HG03342 (cell line): ENCODE measurements around the gene NANOS2.

Experiments used
- ATAC-seq: cut with Tn5 transposase; IDR thresholded peaks from one replicate; pipeline ENCODE4 v1.9.1; 2021; ENCODE audit warnings: mild to moderate bottlenecking, moderate library complexity; ENCODE audit not compliant: unreplicated experiment

The NANOS2 gene

GRCh38 chr19:45913874-45914830 is at the start of gene NANOS2:
NANOS2 (minus strand) TSS chr19:45914778; CDS start chr19:45914693, 85 bp downstream.
- no peak for ATAC-seq

DNA sequence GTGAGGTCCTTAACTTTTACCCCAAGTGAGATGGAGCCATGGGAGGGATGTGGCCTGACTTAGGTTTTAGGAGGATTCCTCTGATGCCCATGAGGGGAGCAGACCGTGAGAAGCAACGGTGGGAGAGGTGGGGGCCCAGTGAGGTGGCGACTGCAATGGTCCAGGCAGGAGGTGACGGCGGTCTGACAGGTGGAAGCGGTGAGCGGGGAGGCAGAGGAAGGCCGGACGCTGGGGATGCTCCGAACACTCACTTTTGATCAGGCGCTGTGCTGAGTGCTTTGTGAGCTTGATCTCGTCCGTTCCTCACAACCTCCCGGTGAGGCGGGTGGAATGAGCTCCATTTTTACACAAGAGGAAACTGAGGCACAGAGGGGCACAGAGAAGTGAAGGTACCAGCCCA is 47.4 kb upstream of the NANOS2 start:
- no peak for ATAC-seq

GRCh38 chr19:45960595-45961235 is 46.1 kb upstream of the NANOS2 start:
- ATAC-seq, result no peak

- ATAC-seq, result no peak
These were observed 45.0 kb upstream of the NANOS2 start for GRCh38 chr19:45959517-45960025.

GRCh38 chr19:45958769-45959516 is 44.4 kb upstream of the NANOS2 start:
- no peak for ATAC-seq

DNA sequence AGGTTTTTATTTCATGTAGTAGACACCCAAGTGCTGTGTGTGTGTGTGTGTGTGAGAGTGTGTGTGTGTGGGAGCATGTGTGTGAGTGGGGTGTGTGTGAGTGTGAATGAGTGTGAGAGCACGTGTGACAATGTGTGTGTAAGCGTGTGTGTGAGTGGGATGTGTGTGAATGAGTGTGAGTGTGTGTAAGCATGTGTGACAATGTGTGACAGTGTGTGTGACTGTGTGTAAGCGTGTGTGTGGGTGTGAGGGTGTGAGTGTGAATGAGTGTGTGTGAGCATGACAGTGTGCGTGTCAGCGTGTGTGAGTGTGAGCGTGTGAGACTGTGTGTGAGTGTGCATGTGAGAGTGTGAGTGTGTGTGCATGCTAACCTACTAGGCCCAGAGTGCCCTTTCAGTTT is 43.7 kb upstream of the NANOS2 start:
- ATAC-seq, result no peak

GRCh38 chr19:45955905-45956608 is 41.5 kb upstream of the NANOS2 start:
- ATAC-seq, result no peak

DNA sequence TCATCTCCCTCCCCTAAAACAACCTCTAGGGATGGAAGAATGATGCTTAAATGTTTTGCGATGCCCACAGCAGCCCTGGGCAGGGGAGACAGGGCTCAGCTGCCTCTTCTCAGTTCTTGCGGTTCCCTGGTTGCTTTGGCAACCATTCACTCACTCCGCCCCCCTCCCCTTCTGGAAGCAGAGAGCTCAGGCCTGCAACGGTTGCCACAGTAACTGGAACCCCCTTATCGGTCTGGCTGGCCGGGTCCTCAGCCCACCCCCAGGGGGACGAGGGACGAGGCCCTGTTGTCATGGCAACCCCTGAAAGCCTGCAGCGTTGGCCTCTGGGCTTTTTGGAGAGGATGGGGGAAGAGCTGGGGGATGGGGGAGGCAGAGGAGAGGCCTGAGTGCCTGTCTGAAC is 39.6 kb upstream of the NANOS2 start:
- ATAC-seq, result no peak

DNA sequence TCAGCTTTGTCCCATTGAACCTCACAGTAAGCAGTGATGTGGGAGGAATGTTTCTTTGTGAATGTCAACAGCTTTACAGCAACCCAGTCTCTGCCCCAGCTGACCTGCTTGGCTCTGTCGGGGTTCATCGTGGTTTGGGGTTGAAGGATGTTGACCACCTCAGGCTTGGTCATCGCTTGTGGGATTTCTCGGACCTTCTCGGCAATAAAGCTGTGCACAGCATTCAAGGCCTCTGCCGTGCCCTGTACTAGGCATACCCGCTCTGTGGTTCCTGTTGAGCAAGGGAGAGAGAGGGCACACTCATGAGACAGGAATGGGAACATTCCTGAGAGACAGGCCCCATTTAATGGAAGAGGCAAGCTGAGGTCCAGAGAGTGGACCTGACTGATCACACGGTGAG is 39.1 kb upstream of the NANOS2 start:
- no peak for ATAC-seq

DNA sequence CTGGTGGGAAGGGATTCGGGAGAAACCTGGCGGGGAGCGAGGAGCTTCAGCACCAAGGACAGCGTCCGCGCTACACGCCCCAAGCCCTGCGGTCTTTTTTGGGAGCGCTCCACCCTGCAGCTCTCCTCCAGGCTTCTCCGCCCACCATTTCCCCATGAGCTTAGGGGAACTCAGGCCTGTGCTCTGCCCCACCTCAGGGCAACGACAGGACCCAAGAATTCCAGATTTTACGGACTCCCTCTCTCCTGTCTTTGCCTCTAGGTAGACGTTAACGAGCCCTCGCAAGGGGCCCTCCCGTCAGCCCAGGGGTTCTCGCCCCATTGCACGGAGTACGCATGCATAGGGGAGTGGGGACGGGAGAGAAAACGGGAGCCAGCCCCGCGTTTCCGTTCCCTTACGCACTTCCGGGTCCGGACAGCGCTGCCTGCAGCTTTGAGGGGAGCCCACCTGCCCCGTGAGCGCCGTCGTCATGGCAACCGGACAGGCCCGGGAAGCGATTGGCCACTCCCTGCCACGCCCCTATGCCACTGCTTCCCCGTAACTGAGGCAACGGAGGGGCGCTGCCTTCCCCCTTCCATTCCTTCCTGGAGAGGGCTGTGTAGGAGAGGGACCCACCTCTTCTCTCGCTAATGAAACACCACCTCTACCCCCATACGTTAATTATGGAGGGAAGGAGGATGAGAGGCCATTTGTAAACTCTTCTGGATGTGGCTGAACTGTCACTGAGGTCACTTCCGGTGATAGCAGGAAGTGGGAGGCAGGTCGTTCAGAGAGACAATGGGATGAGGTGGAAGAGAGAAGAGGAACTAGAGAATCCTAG is 38.3 kb upstream of the NANOS2 start:
- ATAC-seq, result no peak

GRCh38 chr19:45952341-45952685 is 37.7 kb upstream of the NANOS2 start:
- no peak for ATAC-seq

DNA sequence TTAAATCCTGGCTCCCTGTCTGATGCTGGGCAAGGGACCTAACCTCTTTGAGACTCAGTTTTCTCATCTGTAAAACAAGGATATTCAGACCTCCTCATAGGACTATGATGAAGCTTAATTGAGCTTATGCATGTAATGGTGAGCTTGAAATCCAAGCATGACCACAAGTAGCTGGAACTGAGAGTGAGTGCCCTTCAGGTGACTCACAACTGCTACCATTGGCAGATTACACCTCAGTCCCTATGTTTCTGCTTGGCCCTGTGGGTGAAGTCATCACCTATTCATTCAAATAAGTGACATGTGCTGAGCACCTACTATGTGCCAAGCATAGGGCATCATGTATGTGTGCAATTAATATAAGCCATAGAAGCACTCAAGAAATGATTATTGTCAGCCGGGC is 33.3 kb upstream of the NANOS2 start:
- no peak for ATAC-seq

- no peak for ATAC-seq
These were observed 25.9 kb upstream of the NANOS2 start for GRCh38 chr19:45940515-45940805.

DNA sequence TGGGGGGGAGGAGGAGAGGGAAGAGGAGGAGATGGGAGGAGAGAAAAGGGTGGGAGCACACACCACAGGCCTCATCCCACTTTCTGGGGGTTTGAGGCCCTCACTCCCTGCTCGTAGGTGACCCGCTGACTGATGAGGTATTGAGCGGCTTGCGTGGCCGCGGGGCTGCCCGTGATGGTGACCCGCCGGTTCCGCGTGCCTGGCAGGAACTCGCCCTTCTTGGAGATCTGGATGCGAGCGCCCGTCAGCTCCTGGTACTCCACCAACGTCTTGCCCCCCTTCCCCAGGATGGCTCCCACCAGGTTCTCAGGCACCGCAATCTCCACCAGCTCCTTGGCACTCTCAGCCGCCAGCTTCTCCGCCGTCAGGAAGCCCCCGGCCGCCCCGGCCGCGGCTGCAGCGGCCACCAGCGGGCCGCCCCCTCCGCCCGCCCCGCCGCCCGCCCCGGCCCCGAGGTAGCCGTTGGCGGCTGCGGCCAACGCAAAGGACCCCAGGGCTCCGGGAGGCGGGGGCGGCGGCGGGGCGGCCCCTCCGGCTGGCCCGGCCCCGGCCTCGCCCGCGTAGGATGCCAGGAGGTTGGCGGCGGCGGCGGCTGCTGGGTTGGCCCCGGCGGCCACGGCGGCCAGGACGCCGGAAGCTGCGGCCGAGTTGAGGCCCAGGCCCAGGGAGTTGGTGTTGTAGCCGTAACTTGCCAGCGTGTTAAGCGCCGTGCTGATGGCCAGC is 25.4 kb upstream of the NANOS2 start:
- ATAC-seq, result no peak

DNA sequence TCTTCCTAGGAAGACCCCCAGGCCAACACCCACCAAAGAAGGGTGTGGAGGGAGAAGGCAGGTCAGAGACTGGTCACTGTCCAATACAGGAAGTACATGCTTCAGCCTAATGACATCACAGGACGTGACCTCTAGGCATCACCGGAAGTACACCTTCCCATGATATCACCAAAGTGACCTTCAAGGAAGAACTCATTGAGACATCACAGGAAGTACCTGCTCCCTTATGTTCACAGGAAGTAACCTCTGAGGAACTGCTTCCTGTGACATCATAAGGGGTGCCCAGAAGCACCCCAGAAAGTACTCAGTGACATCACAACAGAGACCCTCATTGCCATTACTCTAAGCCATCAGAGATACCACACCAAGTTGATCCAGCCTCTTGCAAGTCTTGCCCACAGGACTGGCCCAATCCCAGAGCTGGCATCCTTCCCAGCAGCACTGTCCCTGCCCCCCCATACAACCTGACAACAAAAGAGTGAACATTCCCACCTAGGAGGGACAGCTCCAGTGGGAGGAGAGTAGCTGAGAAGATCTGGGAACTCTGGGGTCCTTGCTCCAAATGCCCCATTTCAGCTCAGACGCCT is 24.2 kb upstream of the NANOS2 start:
- no peak for ATAC-seq

DNA sequence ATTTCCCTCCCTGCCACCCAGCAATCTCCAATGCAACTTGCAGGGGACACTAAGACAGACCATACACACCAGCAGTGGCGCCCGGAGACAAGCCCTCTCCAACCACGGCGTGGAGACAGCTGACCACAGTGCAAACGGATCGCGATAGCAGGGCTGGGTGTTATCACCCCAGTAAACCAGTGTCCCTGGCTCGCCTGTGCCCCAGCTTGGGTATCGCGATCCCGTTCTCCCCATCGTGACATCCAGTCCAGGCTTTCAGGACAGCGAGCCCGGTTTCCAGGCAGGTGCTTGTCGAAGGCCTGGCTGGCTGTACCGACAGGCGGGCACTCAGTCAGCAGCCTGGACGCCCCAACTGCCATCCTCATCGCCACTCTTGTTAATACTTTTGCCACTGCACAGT is 20.7 kb upstream of the NANOS2 start:
- no peak for ATAC-seq

GRCh38 chr19:45934551-45935230 is 20.1 kb upstream of the NANOS2 start:
- ATAC-seq, result no peak

- ATAC-seq, result no peak
These were observed 19.2 kb upstream of the NANOS2 start for GRCh38 chr19:45933759-45934158.

DNA sequence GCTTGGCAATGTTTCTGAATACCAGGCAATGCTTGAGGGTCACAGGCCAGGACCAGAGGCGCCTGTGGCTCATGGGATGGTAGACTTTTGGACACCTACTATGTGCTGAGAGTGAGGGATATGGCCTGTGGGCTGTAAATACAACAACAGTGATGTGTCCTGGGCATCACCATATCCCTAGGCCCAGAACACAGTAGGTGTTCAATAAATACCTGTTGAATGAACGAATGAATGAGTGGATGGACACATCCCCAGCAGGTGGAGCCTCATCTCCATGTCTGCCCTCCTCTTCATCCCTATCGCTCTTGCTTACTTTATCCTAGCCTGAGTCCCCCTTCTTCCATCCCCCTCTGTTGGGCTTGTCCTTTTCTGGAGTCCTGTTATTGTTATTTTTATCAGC is 16.5 kb upstream of the NANOS2 start:
- no peak for ATAC-seq
